GM12878 (cell line): Measurements from ENCODE around the gene PPP1R15A. TPM values are rescaled to one million over a fixed set of nuclear protein-coding genes. Genes with fewer than 3 reads are reported as not detected.
"Not testable (repeated sequence)": the region's sequence is repeated elsewhere in the genome, so short reads cannot be mapped to it uniquely, and the experiment has no call there.

Experiments
- ATAC-seq: fragments of 200-7000 bp; cut with Tn5 transposase; 3 replicates; pipeline ENCODE4 v1.9.1; 2020; ENCODE audit warnings: mild to moderate bottlenecking, moderate library complexity
- BruUV-seq: library from RNA; stranded (reverse); fragments of 400-500 nt; replicated peaks from 2 replicates; lab custom pipeline; 2021; lab: Mats Ljungman, UMichigan
- CTCF ChIA-PET: fragments of 300-600 bp; sonication (Branson Sonifier 250); formaldehyde crosslinking; extraction: SDS; loops from one replicate; lab custom pipeline; 2021; ENCODE audit warnings: inconsistent platforms; lab: Yijun Ruan, JAX
- POLR2A ChIA-PET: fragments of 350-600 bp; formaldehyde crosslinking; extraction: SDS; loops from one replicate; lab custom pipeline; 2021; ENCODE audit warnings: inconsistent platforms; lab: Charles Lee
- RAD21 ChIA-PET: fragments of 300-600 bp; sonication (Branson Sonifier 250); formaldehyde crosslinking; loops from one replicate; lab custom pipeline; 2023; ENCODE audit warnings: antibody characterized with exemption; ENCODE audit not compliant: unreplicated experiment; lab: Charles Lee
- SMC1A ChIA-PET: fragments of 300-600 bp; sonication (Branson Sonifier 250); formaldehyde crosslinking; loops from one replicate; lab custom pipeline; 2023; ENCODE audit not compliant: unreplicated experiment, uncharacterized antibody; lab: Charles Lee
- DNase-seq: peaks from one replicate; pipeline ENCODE4 v3.0.0-alpha.2; 2011; ENCODE audit warnings: low read depth, low spot score
- FAIRE-seq: peaks from 3 replicates; lab custom pipeline; 2011; peaks lifted over from hg19 to GRCh38; lab: Jason Lieb, UNC
- H2AFZ ChIP-seq: 2 replicates; pipeline ENCODE4 v1.6.0; 2011; ENCODE audit warnings: low read depth, low read length, control low read depth; ENCODE audit not compliant: control insufficient read depth
- H3K27ac ChIP-seq: 2 replicates; pipeline ENCODE4 v1.5.1; 2011; ENCODE audit warnings: control low read depth; ENCODE audit not compliant: control insufficient read depth, insufficient read depth
- H3K27me3 ChIP-seq, 2 experiments: replicated peaks in 1 of 2; 2 replicates each; pipeline versions ENCODE4 v1.6.0 to v1.6.1; 2011; ENCODE audit warnings: low read length in 1 of 2; ENCODE audit not compliant: control insufficient read depth in 2 of 2, insufficient read depth in 2 of 2
- H3K36me3 ChIP-seq, 2 experiments: 2 replicates each; pipeline ENCODE4 v1.5.1; 2011; ENCODE audit warnings: low read length in 1 of 2; ENCODE audit not compliant: control insufficient read depth in 2 of 2, insufficient read depth in 2 of 2
- H3K4me1 ChIP-seq: 2 replicates; pipeline ENCODE4 v1.6.1; 2011; ENCODE audit warnings: mild to moderate bottlenecking, low read length, moderate library complexity, mixed read lengths; ENCODE audit not compliant: control insufficient read depth, insufficient read depth
- H3K4me2 ChIP-seq: 2 replicates; pipeline ENCODE4 v1.6.0; 2011; ENCODE audit warnings: control low read depth; ENCODE audit not compliant: control insufficient read depth, insufficient read depth
- H3K4me3 ChIP-seq: fragments of 200-600 bp; sonication (generic); 2 replicates; pipeline ENCODE4 v1.5.1; 2016
- H3K79me2 ChIP-seq: 2 replicates; pipeline ENCODE4 v1.6.0; 2011; ENCODE audit warnings: low read length; ENCODE audit not compliant: control insufficient read depth, insufficient read depth
- H3K9ac ChIP-seq: 2 replicates; pipeline ENCODE4 v1.8.0; 2011; ENCODE audit warnings: low read length, control low read depth, mixed read lengths; ENCODE audit not compliant: control insufficient read depth, insufficient read depth
- H3K9me3 ChIP-seq: replicated peaks from 3 replicates; pipeline ENCODE4 v1.5.1; 2011; ENCODE audit warnings: mild to moderate bottlenecking, low read length; ENCODE audit not compliant: control insufficient read depth, insufficient read depth
- H4K20me1 ChIP-seq: 2 replicates; pipeline ENCODE4 v1.6.0; 2011; ENCODE audit not compliant: control insufficient read depth, insufficient read depth
- BACH1 ChIP-seq: fragments of 450-650 bp; IDR thresholded peaks from 2 replicates; pipeline ENCODE4 v1.6.1; 2017; ENCODE audit warnings: mild to moderate bottlenecking, borderline replicate concordance
- EED ChIP-seq: sonication (generic); IDR thresholded peaks from 2 replicates; pipeline ENCODE4 v1.6.1; 2016; ENCODE audit warnings: antibody characterized with exemption, low read depth
- IKZF1 ChIP-seq: fragments of 450-650 bp; conservative IDR thresholded peaks from 2 replicates; pipeline ENCODE4 v1.6.1; 2017; ENCODE audit warnings: antibody characterized with exemption, mild to moderate bottlenecking
- PAX5 ChIP-seq: IDR thresholded peaks from 2 replicates; pipeline ENCODE4 v1.6.1; 2011; ENCODE audit warnings: low read depth, low read length, borderline replicate concordance
- POLR2A ChIP-seq: IDR thresholded peaks from 2 replicates; pipeline ENCODE4 v1.6.1; 2011; ENCODE audit warnings: low read depth, mild to moderate bottlenecking, low read length
- POU2F2 ChIP-seq: IDR thresholded peaks from 3 replicates; pipeline ENCODE4 v1.6.1; 2011; ENCODE audit warnings: low read depth, mild to moderate bottlenecking, low read length, borderline replicate concordance
- SMAD1 ChIP-seq: fragments of 450-650 bp; IDR thresholded peaks from 2 replicates; pipeline ENCODE4 v1.6.1; 2018; ENCODE audit warnings: mild to moderate bottlenecking, low read depth; ENCODE audit not compliant: partially characterized antibody
- TCF12 ChIP-seq: IDR thresholded peaks from 2 replicates; pipeline ENCODE4 v1.6.1; 2011; ENCODE audit warnings: low read depth, mild to moderate bottlenecking, low read length
- WGBS: methylation state at CpG from one replicate; pipeline ENCODE4 v1.1.6; 2016; ENCODE audit warnings: low lambda C conversion rate; ENCODE audit not compliant: insufficient replicate concordance, insufficient coverage; ENCODE audit errors: missing lambda C conversion rate; 5-methylcytosine and 5-hydroxymethylcytosine counted together
- in situ Hi-C: fragments of 300-500 bp; cut with MboI; formaldehyde crosslinking; loops from 9 replicates; pipeline ENCODE4 v1.14.3; 2018; ENCODE audit warnings: mixed read lengths
- intact Hi-C: fragments of 100-400 bp; cut with micrococcal nuclease; formaldehyde crosslinking; loops from one replicate; pipeline ENCODE4 v1.14.2; 2022; ENCODE audit not compliant: unreplicated experiment
- polyA plus RNA-seq, 11 experiments: library from polyadenylated mRNA; depleted of rRNA in 4 of 11; unstranded in 6 of 11; stranded (reverse) in 5 of 11; fragments of >200 nt; fragmentation: Nextera tagmentation in 4 of 11; fragmentation: Illumina TruSeq in 1 of 11; extraction: Ambion mirVana in 4 of 11; extraction: Trizol in 1 of 11; gene quantifications; 1 replicate in 1 of 11; 2 replicates in 10 of 11; pipeline versions ENCODE4 v1.2.1 to v1.2.3, GENCODE V29; 2011 to 2016; ENCODE audit warnings: inconsistent platforms in 2 of 11, missing spikeins in 2 of 11, low read depth in 1 of 11
- total RNA-seq, 4 experiments: library from RNA; depleted of rRNA in 3 of 4; stranded (reverse); fragments of >200 nt in 3 of 4; fragmentation: Illumina TruSeq in 1 of 4; extraction: Trizol in 1 of 4; gene quantifications; 2 replicates each; pipeline versions ENCODE4 v1.2.1 to v1.2.3, GENCODE V29; 2013 to 2021
- TF ChIP-seq, protein P1 (sequence below): IDR thresholded peaks from 2 replicates; pipeline ENCODE4 v1.6.1; 2012; ENCODE audit warnings: low read length, inconsistent platforms
- TF ChIP-seq, protein P2 (sequence below): fragments of 450-650 bp; IDR thresholded peaks from 2 replicates; pipeline ENCODE4 v1.6.1; 2018; ENCODE audit warnings: mild to moderate bottlenecking, low read depth, moderate library complexity; ENCODE audit not compliant: partially characterized antibody
- TF ChIP-seq, protein P3 (sequence below): fragments of 450-650 bp; IDR thresholded peaks from 2 replicates; pipeline ENCODE4 v1.6.1; 2016; ENCODE audit warnings: mild to moderate bottlenecking
- TF ChIP-seq, protein P4 (sequence below): fragments of 450-650 bp; IDR thresholded peaks from 2 replicates; pipeline ENCODE4 v1.6.1; 2016; ENCODE audit warnings: mild to moderate bottlenecking
- TF ChIP-seq, protein P5 (sequence below): IDR thresholded peaks from 2 replicates; pipeline ENCODE4 v1.6.1; 2011; ENCODE audit warnings: mild to moderate bottlenecking, low read depth, low read length, moderate library complexity; ENCODE audit not compliant: insufficient replicate concordance

Gene PPP1R15A
- total and polyA plus RNA-seq, 10 of the 15 experiments (the other 5 are each of a cell fraction or from before 2014, with no cell fraction given): 0.68 to 50.8 (median 27.7) TPM

DNA sequence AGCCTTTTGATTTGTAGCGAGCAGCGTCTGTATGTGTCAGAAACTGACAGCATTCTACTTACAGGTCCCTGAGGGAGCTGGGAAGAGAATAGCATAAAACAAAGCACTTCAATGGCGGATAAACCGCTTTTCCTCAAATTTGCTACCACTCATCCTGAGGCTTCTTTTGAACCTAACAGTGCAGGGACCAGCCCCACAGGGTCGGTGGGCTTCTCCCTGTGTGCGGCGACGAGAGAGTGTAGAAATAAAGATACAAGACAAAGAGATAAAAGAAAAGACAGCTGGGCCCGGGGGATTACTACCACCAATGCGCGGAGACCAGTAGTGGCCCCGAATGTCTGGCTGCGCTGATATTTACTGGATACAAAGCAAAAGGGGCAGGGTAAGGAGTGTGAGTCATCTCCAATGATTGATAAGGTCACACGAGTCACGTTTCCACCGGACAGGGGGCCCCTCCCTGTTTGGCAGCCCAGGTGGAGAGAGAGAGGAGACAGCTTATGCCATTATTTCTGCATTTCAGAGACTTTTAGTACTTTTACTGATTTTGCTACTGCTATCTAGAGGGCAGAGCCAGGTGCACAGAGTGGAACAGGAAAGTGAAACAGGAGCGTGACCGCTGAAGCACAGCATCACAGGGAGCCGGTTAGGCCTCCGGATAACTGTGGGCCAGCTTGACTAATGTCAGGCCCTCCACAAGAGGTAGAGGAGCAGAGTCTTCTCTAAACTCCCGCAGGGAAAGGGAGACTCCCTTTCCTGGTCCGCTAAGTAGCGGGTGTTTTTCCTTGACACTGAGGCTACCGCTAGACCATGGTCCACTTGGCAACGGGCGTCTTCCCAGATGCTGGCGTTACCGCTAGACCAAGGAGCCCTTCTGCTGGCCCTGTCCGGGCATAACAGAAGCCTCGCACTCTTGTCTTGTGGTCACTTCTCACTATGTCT lies 4.1 kb downstream of the PPP1R15A start:
- SMC1A ChIA-PET: interaction anchor here (1.0 to 4.5 kb wide), 5 partner anchors 10 to 90 kb away, joined by 3 to 28 read pairs (median 5); partner anchors contain the start of genes BAX and FTL
- H3K36me3 ChIP-seq, in situ Hi-C loops, H3K27me3 ChIP-seq, DNase-seq, FAIRE-seq, H3K4me1 ChIP-seq, H4K20me1 ChIP-seq, intact Hi-C loops, H2AFZ ChIP-seq, H3K9me3 ChIP-seq, BruUV-seq: not testable (repeated sequence)
- ATAC-seq: peak; percentile 4
- Histone ChIP-seq H3K27ac (peak overlapping the region; percentile 94), H3K4me2 (peak overlapping the region; percentile 98), H3K9ac (peak overlapping the region; percentile 99), H3K79me2 (peaks cover 50% of the 10 kb centered on the region), H3K4me3 (peak overlapping the region; percentile 100)
- POLR2A ChIA-PET: interaction anchor here (0.6 to 6.7 kb wide), 11 partner anchors 10 to 1453 kb away, joined by 3 to 64 read pairs (median 15); partner anchors contain the start of genes BCAT2, FTL, KCNC3 and NUCB1
- WGBS: 2% methylated on average over 30 of the region's 30 CpGs
- CTCF ChIA-PET: interaction anchor here (0.8 to 2.2 kb wide), 7 partner anchors 9 to 117 kb away, joined by 3 to 10 read pairs (median 5); partner anchors contain the start of genes FTL, GYS1 and RUVBL2
- RAD21 ChIA-PET: interaction anchor here (1.0 to 5.0 kb wide), 6 partner anchors 10 to 95 kb away, joined by 4 to 26 read pairs (median 6); partner anchors contain the start of gene NUCB1
- TF ChIP-seq POLR2A (peak; percentile 53; the same call in 1 of the 2 replicates), IKZF1 (0 out of 2 replicates have a peak, but pooled peaks have one; percentile 16), SMAD1 (peak; percentile 62), PAX5 (0 out of 2 replicates have a peak, but pooled peaks have one; percentile 25), EED (peak; percentile 42; the same call in 1 of the 2 replicates), TCF12 (peak; percentile 25; the same call in 1 of the 2 replicates), POU2F2 (peak; percentile 28; the same call in 1 of the 3 replicates), BACH1 (peak; percentile 67; the same call in 1 of the 2 replicates)
- TF ChIP-seq, protein P1, sequence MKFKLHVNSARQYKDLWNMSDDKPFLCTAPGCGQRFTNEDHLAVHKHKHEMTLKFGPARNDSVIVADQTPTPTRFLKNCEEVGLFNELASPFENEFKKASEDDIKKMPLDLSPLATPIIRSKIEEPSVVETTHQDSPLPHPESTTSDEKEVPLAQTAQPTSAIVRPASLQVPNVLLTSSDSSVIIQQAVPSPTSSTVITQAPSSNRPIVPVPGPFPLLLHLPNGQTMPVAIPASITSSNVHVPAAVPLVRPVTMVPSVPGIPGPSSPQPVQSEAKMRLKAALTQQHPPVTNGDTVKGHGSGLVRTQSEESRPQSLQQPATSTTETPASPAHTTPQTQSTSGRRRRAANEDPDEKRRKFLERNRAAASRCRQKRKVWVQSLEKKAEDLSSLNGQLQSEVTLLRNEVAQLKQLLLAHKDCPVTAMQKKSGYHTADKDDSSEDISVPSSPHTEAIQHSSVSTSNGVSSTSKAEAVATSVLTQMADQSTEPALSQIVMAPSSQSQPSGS: peak; percentile 14; the same call in 1 of the 2 replicates
- TF ChIP-seq, protein P2, sequence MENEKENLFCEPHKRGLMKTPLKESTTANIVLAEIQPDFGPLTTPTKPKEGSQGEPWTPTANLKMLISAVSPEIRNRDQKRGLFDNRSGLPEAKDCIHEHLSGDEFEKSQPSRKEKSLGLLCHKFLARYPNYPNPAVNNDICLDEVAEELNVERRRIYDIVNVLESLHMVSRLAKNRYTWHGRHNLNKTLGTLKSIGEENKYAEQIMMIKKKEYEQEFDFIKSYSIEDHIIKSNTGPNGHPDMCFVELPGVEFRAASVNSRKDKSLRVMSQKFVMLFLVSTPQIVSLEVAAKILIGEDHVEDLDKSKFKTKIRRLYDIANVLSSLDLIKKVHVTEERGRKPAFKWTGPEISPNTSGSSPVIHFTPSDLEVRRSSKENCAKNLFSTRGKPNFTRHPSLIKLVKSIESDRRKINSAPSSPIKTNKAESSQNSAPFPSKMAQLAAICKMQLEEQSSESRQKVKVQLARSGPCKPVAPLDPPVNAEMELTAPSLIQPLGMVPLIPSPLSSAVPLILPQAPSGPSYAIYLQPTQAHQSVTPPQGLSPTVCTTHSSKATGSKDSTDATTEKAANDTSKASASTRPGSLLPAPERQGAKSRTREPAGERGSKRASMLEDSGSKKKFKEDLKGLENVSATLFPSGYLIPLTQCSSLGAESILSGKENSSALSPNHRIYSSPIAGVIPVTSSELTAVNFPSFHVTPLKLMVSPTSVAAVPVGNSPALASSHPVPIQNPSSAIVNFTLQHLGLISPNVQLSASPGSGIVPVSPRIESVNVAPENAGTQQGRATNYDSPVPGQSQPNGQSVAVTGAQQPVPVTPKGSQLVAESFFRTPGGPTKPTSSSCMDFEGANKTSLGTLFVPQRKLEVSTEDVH: peak; percentile 67
- TF ChIP-seq, protein P3, sequence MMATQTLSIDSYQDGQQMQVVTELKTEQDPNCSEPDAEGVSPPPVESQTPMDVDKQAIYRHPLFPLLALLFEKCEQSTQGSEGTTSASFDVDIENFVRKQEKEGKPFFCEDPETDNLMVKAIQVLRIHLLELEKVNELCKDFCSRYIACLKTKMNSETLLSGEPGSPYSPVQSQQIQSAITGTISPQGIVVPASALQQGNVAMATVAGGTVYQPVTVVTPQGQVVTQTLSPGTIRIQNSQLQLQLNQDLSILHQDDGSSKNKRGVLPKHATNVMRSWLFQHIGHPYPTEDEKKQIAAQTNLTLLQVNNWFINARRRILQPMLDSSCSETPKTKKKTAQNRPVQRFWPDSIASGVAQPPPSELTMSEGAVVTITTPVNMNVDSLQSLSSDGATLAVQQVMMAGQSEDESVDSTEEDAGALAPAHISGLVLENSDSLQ: peak; percentile 62; the same call in 1 of the 2 replicates
- TF ChIP-seq, protein P4, sequence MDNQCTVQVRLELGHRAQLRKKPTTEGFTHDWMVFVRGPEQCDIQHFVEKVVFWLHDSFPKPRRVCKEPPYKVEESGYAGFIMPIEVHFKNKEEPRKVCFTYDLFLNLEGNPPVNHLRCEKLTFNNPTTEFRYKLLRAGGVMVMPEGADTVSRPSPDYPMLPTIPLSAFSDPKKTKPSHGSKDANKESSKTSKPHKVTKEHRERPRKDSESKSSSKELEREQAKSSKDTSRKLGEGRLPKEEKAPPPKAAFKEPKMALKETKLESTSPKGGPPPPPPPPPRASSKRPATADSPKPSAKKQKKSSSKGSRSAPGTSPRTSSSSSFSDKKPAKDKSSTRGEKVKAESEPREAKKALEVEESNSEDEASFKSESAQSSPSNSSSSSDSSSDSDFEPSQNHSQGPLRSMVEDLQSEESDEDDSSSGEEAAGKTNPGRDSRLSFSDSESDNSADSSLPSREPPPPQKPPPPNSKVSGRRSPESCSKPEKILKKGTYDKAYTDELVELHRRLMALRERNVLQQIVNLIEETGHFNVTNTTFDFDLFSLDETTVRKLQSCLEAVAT: peak; percentile 97
- TF ChIP-seq, protein P5, sequence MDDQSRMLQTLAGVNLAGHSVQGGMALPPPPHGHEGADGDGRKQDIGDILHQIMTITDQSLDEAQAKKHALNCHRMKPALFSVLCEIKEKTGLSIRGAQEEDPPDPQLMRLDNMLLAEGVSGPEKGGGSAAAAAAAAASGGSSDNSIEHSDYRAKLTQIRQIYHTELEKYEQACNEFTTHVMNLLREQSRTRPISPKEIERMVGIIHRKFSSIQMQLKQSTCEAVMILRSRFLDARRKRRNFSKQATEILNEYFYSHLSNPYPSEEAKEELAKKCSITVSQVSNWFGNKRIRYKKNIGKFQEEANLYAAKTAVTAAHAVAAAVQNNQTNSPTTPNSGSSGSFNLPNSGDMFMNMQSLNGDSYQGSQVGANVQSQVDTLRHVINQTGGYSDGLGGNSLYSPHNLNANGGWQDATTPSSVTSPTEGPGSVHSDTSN: peak; percentile 58
